WTC11 (cell line): Measurements from ENCODE around the gene UBE2J1.

ENCODE experiments used
- ETV6 ChIP-seq: sonication (generic); formaldehyde crosslinking; IDR thresholded peaks from 2 replicates; pipeline ENCODE4 v1.8.1; 2022; ENCODE audit warnings: mild to moderate bottlenecking, missing genetic modification reagents
- NFYB ChIP-seq: sonication (generic); formaldehyde crosslinking; conservative IDR thresholded peaks from 2 replicates; pipeline ENCODE4 v1.8.0; 2022; ENCODE audit warnings: low read depth, missing genetic modification reagents
- NR1H2 ChIP-seq: sonication (generic); formaldehyde crosslinking; IDR thresholded peaks from 2 replicates; pipeline ENCODE4 v1.9.0; 2021; ENCODE audit warnings: mild to moderate bottlenecking, moderate library complexity, missing genetic modification reagents
- TF ChIP-seq, protein P1 (sequence below): fragments of 200-600 bp; IDR thresholded peaks from 2 replicates; pipeline ENCODE4 v1.8.0; 2022; ENCODE audit warnings: antibody characterized with exemption

DNA sequence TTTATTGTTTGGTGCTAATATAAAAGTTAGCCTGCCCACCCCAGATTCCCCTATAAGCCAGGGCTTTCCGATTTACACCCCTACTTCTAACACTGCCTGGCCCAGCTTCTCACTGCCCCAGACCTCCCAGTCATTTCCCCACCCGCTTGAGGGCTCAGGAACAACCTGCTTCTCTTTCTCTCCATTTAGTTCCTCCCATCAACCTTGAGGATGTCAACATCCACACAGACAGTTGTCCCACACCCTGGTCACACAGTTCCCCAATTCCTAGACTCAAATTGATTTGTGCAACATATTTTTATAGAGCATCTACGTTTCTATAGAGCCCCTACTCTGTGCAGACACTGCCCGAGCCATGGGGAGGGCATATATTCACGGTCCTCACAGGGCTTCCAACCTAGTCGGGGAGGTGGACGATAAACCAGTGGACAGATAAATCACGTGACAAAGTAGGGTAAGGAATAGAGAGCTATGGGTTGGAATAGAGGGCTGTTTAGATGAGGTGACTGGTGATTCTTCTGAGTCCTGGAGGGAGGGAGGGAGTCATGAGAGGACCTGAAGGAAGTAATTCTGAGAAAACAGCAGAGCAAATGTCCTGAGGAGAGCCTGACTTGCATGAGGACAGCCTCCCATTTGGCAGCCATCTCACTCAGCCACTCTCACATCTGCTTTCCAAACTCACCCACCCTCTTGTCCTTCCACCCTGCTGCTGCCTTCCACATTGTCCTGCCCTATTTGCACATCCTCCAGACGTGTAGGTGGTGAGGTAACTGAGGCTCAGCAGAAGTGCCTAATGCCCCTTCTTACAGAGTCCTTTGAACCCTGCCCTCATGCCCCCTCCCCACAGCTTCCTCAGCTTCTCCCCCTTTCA is 43.8 kb downstream of the UBE2J1 start:
- TF ChIP-seq NFYB (no peak), NR1H2 (no peak), ETV6 (CRISPR knock-in tag) (no peak)
- TF ChIP-seq, protein P1, sequence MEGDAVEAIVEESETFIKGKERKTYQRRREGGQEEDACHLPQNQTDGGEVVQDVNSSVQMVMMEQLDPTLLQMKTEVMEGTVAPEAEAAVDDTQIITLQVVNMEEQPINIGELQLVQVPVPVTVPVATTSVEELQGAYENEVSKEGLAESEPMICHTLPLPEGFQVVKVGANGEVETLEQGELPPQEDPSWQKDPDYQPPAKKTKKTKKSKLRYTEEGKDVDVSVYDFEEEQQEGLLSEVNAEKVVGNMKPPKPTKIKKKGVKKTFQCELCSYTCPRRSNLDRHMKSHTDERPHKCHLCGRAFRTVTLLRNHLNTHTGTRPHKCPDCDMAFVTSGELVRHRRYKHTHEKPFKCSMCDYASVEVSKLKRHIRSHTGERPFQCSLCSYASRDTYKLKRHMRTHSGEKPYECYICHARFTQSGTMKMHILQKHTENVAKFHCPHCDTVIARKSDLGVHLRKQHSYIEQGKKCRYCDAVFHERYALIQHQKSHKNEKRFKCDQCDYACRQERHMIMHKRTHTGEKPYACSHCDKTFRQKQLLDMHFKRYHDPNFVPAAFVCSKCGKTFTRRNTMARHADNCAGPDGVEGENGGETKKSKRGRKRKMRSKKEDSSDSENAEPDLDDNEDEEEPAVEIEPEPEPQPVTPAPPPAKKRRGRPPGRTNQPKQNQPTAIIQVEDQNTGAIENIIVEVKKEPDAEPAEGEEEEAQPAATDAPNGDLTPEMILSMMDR, result no peak
